Measurements from ENCODE around the gene STX18. TPM values are rescaled to one million over a fixed set of nuclear protein-coding genes. Genes with fewer than 3 reads are reported as not detected.

STX18 gene
- total and polyA plus RNA-seq, 4 donors: 10.2 to 17.1 (median 12.4) TPM

DNA sequence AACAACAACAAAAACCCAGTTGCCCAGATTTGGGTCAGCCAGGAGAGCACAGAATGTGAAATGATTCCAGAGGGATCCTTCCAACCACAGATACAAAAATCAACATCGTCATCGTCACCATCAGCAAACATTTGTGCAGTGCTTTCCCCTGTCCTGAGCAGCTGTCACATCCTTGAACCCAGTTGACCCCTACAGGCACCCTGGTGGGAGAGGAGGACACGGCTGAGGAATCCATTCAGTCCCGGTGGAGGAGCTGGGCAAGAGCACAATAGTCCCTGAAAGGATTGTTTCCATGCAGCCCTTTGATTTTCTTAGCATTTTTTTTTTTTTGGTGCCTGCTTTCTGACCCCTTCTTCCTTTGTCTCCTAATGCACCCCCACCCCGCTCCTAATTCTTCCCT is 37.1 kb upstream of the STX18 start:
- H3K36me3 ChIP-seq (ENCODE audit: control insufficient read depth in 4 of 4, insufficient read depth in 3 of 4, low read depth in 1 of 4, low read length in 3 of 4): no peaks in the 10 kb centered on the region
- no peak overlapping the region for H3K9ac ChIP-seq (ENCODE audit: low read depth in 1 of 2, low read length in 2 of 2)
- no peak overlapping the region for H3K27ac ChIP-seq (ENCODE audit: low read depth in 1 of 2, low read length in 2 of 2)
- DNase-seq (ENCODE audit: low spot score): no peak
- peaks cover 0 to 5% (median under 1%) of the 10 kb centered on the region in 4 donors for H3K4me1 ChIP-seq (ENCODE audit: control insufficient read depth in 4 of 4, insufficient read depth in 4 of 4, low read length in 3 of 4)
- no peaks in the 10 kb centered on the region for H3K27me3 ChIP-seq (ENCODE audit: control insufficient read depth in 4 of 4, insufficient read depth in 4 of 4, low read length in 3 of 4)
- no peaks in the 10 kb centered on the region for H3K9me3 ChIP-seq (ENCODE audit: control insufficient read depth in 4 of 4, low read length in 3 of 4)
- H3K4me3 ChIP-seq (ENCODE audit: low read depth in 1 of 3, low read length in 3 of 3): no peak overlapping the region
- WGBS: 76% methylated on average over 5 of the region's 5 CpGs
- TF ChIP-seq, protein P1, sequence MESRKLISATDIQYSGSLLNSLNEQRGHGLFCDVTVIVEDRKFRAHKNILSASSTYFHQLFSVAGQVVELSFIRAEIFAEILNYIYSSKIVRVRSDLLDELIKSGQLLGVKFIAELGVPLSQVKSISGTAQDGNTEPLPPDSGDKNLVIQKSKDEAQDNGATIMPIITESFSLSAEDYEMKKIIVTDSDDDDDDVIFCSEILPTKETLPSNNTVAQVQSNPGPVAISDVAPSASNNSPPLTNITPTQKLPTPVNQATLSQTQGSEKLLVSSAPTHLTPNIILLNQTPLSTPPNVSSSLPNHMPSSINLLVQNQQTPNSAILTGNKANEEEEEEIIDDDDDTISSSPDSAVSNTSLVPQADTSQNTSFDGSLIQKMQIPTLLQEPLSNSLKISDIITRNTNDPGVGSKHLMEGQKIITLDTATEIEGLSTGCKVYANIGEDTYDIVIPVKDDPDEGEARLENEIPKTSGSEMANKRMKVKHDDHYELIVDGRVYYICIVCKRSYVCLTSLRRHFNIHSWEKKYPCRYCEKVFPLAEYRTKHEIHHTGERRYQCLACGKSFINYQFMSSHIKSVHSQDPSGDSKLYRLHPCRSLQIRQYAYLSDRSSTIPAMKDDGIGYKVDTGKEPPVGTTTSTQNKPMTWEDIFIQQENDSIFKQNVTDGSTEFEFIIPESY (IDR thresholded peaks at IDR 0.05): no peak
- TF ChIP-seq SP1 (IDR thresholded peaks at IDR 0.05) (no peak), HNF4G (IDR thresholded peaks at IDR 0.05) (no peak), YY1 (IDR thresholded peaks at IDR 0.05) (no peak), NR2F2 (IDR thresholded peaks at IDR 0.05) (no peak), TAF1 (conservative IDR thresholded peaks at IDR 0.05) (no peak), HNF4A (conservative IDR thresholded peaks at IDR 0.05) (no peak), FOXA1 (IDR thresholded peaks at IDR 0.05) (no peak), EGR1 (IDR thresholded peaks at IDR 0.05; ENCODE audit: low read depth in 2 of 2) (no peak), FOXA2 (IDR thresholded peaks at IDR 0.05) (no peak), RXRA (IDR thresholded peaks at IDR 0.05) (no peak), REST (IDR thresholded peaks at IDR 0.05) (no peak), GABPA (IDR thresholded peaks at IDR 0.05 in 1 of 2, conservative IDR thresholded peaks at IDR 0.05 in 1 of 2) (no peak), RAD21 (IDR thresholded peaks at IDR 0.05) (no peak), JUND (IDR thresholded peaks at IDR 0.05) (no peak)
- TF ChIP-seq, protein P2, sequence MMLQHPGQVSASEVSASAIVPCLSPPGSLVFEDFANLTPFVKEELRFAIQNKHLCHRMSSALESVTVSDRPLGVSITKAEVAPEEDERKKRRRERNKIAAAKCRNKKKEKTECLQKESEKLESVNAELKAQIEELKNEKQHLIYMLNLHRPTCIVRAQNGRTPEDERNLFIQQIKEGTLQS (IDR thresholded peaks at IDR 0.05): no peak
- TF ChIP-seq, protein P3, sequence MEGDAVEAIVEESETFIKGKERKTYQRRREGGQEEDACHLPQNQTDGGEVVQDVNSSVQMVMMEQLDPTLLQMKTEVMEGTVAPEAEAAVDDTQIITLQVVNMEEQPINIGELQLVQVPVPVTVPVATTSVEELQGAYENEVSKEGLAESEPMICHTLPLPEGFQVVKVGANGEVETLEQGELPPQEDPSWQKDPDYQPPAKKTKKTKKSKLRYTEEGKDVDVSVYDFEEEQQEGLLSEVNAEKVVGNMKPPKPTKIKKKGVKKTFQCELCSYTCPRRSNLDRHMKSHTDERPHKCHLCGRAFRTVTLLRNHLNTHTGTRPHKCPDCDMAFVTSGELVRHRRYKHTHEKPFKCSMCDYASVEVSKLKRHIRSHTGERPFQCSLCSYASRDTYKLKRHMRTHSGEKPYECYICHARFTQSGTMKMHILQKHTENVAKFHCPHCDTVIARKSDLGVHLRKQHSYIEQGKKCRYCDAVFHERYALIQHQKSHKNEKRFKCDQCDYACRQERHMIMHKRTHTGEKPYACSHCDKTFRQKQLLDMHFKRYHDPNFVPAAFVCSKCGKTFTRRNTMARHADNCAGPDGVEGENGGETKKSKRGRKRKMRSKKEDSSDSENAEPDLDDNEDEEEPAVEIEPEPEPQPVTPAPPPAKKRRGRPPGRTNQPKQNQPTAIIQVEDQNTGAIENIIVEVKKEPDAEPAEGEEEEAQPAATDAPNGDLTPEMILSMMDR (IDR thresholded peaks at IDR 0.05; ENCODE audit: low read depth, low read length, missing input control): no peak
- TF ChIP-seq, protein P4, sequence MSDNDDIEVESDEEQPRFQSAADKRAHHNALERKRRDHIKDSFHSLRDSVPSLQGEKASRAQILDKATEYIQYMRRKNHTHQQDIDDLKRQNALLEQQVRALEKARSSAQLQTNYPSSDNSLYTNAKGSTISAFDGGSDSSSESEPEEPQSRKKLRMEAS (IDR thresholded peaks at IDR 0.05): no peak

All from liver (tissue), 9 donors.